C4-2B (cell line): ENCODE results near the gene EIF5AL1.

ENCODE experiments used
- ZFX ChIP-seq: fragments of 450-650 bp; IDR thresholded peaks from 2 replicates; pipeline ENCODE4 v1.6.1; 2017
- TF ChIP-seq, protein P1 (sequence below): fragments of 450-650 bp; conservative IDR thresholded peaks from 2 replicates; pipeline ENCODE4 v1.5.1; 2017; ENCODE audit warnings: mild to moderate bottlenecking

GRCh38 chr10:79482741-79483140 lies 29.6 kb upstream of the EIF5AL1 start:
- TF ChIP-seq, protein P1, sequence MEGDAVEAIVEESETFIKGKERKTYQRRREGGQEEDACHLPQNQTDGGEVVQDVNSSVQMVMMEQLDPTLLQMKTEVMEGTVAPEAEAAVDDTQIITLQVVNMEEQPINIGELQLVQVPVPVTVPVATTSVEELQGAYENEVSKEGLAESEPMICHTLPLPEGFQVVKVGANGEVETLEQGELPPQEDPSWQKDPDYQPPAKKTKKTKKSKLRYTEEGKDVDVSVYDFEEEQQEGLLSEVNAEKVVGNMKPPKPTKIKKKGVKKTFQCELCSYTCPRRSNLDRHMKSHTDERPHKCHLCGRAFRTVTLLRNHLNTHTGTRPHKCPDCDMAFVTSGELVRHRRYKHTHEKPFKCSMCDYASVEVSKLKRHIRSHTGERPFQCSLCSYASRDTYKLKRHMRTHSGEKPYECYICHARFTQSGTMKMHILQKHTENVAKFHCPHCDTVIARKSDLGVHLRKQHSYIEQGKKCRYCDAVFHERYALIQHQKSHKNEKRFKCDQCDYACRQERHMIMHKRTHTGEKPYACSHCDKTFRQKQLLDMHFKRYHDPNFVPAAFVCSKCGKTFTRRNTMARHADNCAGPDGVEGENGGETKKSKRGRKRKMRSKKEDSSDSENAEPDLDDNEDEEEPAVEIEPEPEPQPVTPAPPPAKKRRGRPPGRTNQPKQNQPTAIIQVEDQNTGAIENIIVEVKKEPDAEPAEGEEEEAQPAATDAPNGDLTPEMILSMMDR, result no peak
- TF ChIP-seq ZFX, result no peak
